Brain microvascular endothelial cell (primary cell): Measurements from ENCODE around the gene CYP3A4.
"Not testable (repeated sequence)": the region's sequence is repeated elsewhere in the genome, so short reads cannot be mapped to it uniquely, and the experiment has no call there.

Experiments used
- DNase-seq: peaks from one replicate; pipeline ENCODE4 v3.0.0-alpha.2; 2020
- H3K27ac ChIP-seq: fragments of 250-450 bp; sonication (Bioruptor Pico); 2 replicates; pipeline ENCODE4 v1.5.1; 2020; ENCODE audit warnings: mild to moderate bottlenecking, moderate library complexity
- H3K27me3 ChIP-seq: fragments of 250-450 bp; sonication (Bioruptor Pico); replicated peaks from 2 replicates; pipeline ENCODE4 v1.5.1; 2020; ENCODE audit warnings: mild to moderate bottlenecking
- H3K36me3 ChIP-seq: fragments of 250-450 bp; sonication (Bioruptor Pico); replicated peaks from 2 replicates; pipeline ENCODE4 v1.5.1; 2020; ENCODE audit warnings: mild to moderate bottlenecking
- H3K4me3 ChIP-seq: 2 replicates; pipeline ENCODE4 v1.5.1; 2011; ENCODE audit warnings: low read depth, mild to moderate bottlenecking, control low read depth, low read length, moderate library complexity
- CTCF ChIP-seq: IDR thresholded peaks from 2 replicates; pipeline ENCODE4 v1.5.1; 2011; ENCODE audit warnings: low read depth, mild to moderate bottlenecking, moderate library complexity, low read length, control low read depth, inconsistent platforms; ENCODE audit errors: missing control alignments
- in situ Hi-C: cut with HindIII; loops from 2 replicates; pipeline ENCODE4 v1.10.0; 2017; ENCODE audit warnings: low sequenced_read_pairs, low pct_ligation_motif_present

Gene CYP3A4

GRCh38 chr7:99820408-99821027 is 36.5 kb upstream of the CYP3A4 start:
- Histone ChIP-seq H3K4me3 (no peak overlapping the region), H3K36me3 (no peaks in the 10 kb centered on the region), H3K27me3 (peaks cover 2% of the 10 kb centered on the region), H3K27ac (no peak overlapping the region)
- no peak for DNase-seq
- in situ Hi-C loops: no loop called here
- TF ChIP-seq CTCF: no peak

GRCh38 chr7:99808766-99809165 is 24.8 kb upstream of the CYP3A4 start:
- no peaks in the 10 kb centered on the region for H3K27me3 ChIP-seq
- no peak for TF ChIP-seq CTCF
- in situ Hi-C loops: no loop called here
- H3K4me3 ChIP-seq: no peak overlapping the region
- H3K36me3 ChIP-seq: no peaks in the 10 kb centered on the region
- DNase-seq: no peak
- no peak overlapping the region for H3K27ac ChIP-seq

DNA sequence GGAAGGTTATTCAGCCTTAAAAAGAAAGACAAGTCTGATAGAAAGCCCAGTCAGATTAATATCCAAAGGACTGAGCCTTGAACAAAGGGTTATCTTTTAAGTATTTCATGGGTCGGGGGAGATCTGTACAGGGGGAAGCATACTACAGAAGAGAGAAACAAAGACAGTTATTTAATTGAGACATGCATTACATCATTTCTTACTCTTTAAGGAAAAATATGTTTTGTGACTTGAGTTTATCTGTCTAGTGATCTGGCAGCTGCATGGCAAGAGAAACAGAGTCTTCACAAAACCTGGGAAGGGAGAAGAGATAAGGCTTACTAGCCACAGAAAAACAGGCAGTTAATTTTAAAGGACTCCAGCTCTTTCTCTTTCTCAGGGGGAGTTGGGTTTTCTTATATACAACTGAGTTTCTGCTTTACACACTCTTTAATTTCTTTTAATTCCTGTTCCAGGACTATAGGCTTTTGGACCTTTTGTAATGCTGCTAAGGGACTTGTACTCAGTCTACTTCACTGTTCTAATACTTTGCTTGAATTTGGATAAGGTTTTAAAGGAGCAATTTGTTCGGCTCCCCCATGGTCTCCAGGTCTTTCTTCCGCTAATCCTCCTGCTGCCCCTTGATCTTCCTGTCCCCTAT is 23.0 kb upstream of the CYP3A4 start:
- in situ Hi-C loops: no loop called here
- H3K36me3 ChIP-seq: no peaks in the 10 kb centered on the region
- H3K4me3 ChIP-seq: no peak overlapping the region
- no peak for DNase-seq
- TF ChIP-seq CTCF: no peak
- H3K27ac ChIP-seq: no peak overlapping the region
- H3K27me3 ChIP-seq: no peaks in the 10 kb centered on the region

DNA sequence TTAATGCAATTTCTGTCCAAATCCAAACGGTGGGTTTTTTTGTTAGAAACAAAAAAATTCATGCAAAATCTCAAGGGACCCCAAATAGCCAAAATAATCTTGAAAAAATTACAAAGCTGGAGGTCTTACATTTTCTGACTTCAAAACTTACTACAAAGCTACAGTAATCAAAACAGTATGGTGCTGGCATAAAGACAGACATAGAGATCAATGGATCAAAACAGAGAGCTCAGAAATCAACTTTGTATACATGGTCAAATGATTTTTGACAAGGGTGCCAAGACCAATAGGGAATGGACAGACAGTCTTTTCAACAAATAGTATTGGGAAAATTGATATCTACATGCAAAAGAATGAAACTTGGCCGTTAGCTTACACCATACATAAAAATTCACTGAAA is 21.7 kb upstream of the CYP3A4 start:
- H3K27me3 ChIP-seq: no peaks in the 10 kb centered on the region
- in situ Hi-C loops: no loop called here
- no peak for DNase-seq
- TF ChIP-seq CTCF: no peak
- H3K36me3 ChIP-seq: no peaks in the 10 kb centered on the region
- no peak overlapping the region for H3K4me3 ChIP-seq
- no peak overlapping the region for H3K27ac ChIP-seq

GRCh38 chr7:99803118-99803517 is 19.1 kb upstream of the CYP3A4 start:
- DNase-seq, in situ Hi-C loops, H3K27ac ChIP-seq, H3K27me3 ChIP-seq, H3K36me3 ChIP-seq, H3K4me3 ChIP-seq: not testable (repeated sequence)

DNA sequence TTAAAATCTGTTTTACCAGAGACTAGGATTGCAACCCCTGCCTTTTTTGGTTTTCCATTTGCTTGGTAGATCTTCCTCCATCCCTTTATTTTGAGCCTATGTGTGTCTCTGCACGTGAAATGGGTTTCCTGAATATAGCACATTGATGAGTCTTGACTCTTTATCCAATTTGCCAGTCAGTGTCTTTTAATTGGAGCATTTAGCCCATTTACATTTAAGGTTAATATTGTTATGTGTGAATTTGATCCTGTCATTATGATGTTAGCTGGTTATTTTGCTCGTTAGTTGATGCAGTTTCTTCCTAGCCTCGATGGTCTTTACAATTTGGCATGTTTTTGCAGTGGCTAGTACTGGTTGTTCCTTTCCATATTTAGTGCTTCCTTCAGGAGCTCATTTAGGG is 17.4 kb upstream of the CYP3A4 start:
- H3K4me3 ChIP-seq, H3K27ac ChIP-seq, in situ Hi-C loops: not testable (repeated sequence)

GRCh38 chr7:99798972-99799371 is 15.0 kb upstream of the CYP3A4 start:
- no peak overlapping the region for H3K27ac ChIP-seq
- in situ Hi-C loops: no loop called here
- TF ChIP-seq CTCF: no peak
- H3K36me3 ChIP-seq: no peaks in the 10 kb centered on the region
- no peak for DNase-seq
- H3K27me3 ChIP-seq: no peaks in the 10 kb centered on the region
- no peak overlapping the region for H3K4me3 ChIP-seq

More for the DNA sequence above, 17.4 kb upstream of the CYP3A4 start:
- DNase-seq, H3K36me3 ChIP-seq, H3K27me3 ChIP-seq: not testable (repeated sequence)

GRCh38 chr7:99795864-99796263 is 11.9 kb upstream of the CYP3A4 start:
- DNase-seq, H3K36me3 ChIP-seq, in situ Hi-C loops, H3K4me3 ChIP-seq, H3K27ac ChIP-seq, H3K27me3 ChIP-seq: not testable (repeated sequence)
